HL-60/S4 treated with phorbol 12-myristate 13-acetate at 8.2 ng/mL for 4 days and 3 days (cell line): ENCODE data around the gene B4GALNT4.
"Not testable (repeated sequence)": the region's sequence is repeated elsewhere in the genome, so short reads cannot be mapped to it uniquely, and the experiment has no call there.

Experiments
- in situ Hi-C: fragments of 300-500 bp; cut with MboI; formaldehyde crosslinking; loops from 2 replicates; pipeline ENCODE4 v1.15.0; 2022; ENCODE audit warnings: low sequenced_read_pairs

Gene B4GALNT4

GRCh38 chr11:390175-390574, 20.9 kb downstream of the B4GALNT4 start:
- in situ Hi-C loops: no loop called here

GRCh38 chr11:391117-392017, 22.1 kb downstream of the B4GALNT4 start:
- in situ Hi-C loops: no loop called here

GRCh38 chr11:392102-392777, 22.9 kb downstream of the B4GALNT4 start:
- in situ Hi-C loops: no loop called here

- in situ Hi-C loops: no loop called here
These were observed 24.1 kb downstream of the B4GALNT4 start for GRCh38 chr11:393219-394033.

GRCh38 chr11:394034-394857, 24.9 kb downstream of the B4GALNT4 start, which contains the start of gene PKP3:
Gene PKP3 (plus strand): TSS chr11:394209. CDS start chr11:394293, 84 bp downstream.
- in situ Hi-C loops: no loop called here

- in situ Hi-C loops: no loop called here
These were observed 25.8 kb downstream of the B4GALNT4 start for GRCh38 chr11:394858-395655.

GRCh38 chr11:395866-396265, 26.6 kb downstream of the B4GALNT4 start:
- in situ Hi-C loops: no loop called here

- in situ Hi-C loops: no loop called here
These were observed 27.2 kb downstream of the B4GALNT4 start for GRCh38 chr11:396511-396947.

GRCh38 chr11:396948-397548, 27.7 kb downstream of the B4GALNT4 start:
- in situ Hi-C loops: no loop called here

- in situ Hi-C loops: no loop called here
These were observed 29.5 kb downstream of the B4GALNT4 start for GRCh38 chr11:398826-399225.

- in situ Hi-C loops: no loop called here
These were observed 30.5 kb downstream of the B4GALNT4 start for GRCh38 chr11:399731-400211.

GRCh38 chr11:400241-400689, 31.0 kb downstream of the B4GALNT4 start:
- in situ Hi-C loops: no loop called here

GRCh38 chr11:401196-401595, 31.9 kb downstream of the B4GALNT4 start:
- in situ Hi-C loops: not testable (repeated sequence)

GRCh38 chr11:403021-403760, 33.9 kb downstream of the B4GALNT4 start:
- in situ Hi-C loops: no loop called here

- in situ Hi-C loops: no loop called here
These were observed 34.6 kb downstream of the B4GALNT4 start for GRCh38 chr11:403761-404431.

- in situ Hi-C loops: no loop called here
These were observed 35.4 kb downstream of the B4GALNT4 start for GRCh38 chr11:404551-405264.
